Measurements from ENCODE around the gene OR1E2. TPM values are rescaled to one million over a fixed set of nuclear protein-coding genes. Genes with fewer than 3 reads are reported as not detected.
"Not testable (repeated sequence)": the region's sequence is repeated elsewhere in the genome, so short reads cannot be mapped to it uniquely, and the experiment has no call there.

The OR1E2 gene
- total RNA-seq, 1 donor from 2014 or later, result not detected

DNA sequence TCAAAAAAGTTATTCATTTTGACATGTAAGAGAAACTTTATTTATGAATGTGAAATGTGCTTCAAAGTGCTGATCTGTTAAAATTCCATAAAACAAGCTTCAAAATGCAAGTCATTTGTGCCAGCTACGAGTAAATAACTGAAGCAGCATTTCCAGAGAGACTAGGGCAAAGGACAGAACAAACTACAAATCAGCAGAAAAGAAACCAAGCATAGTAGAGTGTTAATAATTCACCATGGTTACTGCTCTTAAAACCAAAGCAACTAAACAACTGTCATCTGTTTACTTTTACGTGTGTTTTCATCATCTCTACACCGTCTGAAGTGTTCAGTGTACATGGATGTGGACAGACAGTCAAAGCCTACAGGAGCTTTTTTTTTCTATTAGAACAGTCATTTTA lies 40.6 kb upstream of the OR1E2 start:
- H3K4me3 Mint-ChIP-seq, result no peak overlapping the region
- no peak for TF ChIP-seq CTCF (conservative IDR thresholded peaks at IDR 0.05)
- H3K36me3 Mint-ChIP-seq (ENCODE audit: low read depth), result no peaks in the 10 kb centered on the region
- peaks cover 2% of the 10 kb centered on the region for H3K9me3 Mint-ChIP-seq
- no peak for DNase-seq (ENCODE audit: low read depth, low spot score)
- H3K27me3 Mint-ChIP-seq (ENCODE audit: low read depth), result no peaks in the 10 kb centered on the region
- no peak overlapping the region for H3K27ac Mint-ChIP-seq (ENCODE audit: unreplicated experiment)
- H3K4me1 Mint-ChIP-seq, result peaks cover 27% of the 10 kb centered on the region

- DNase-seq (ENCODE audit: low read depth, low spot score), result no peak
- H3K4me3 Mint-ChIP-seq, result no peak overlapping the region
- TF ChIP-seq CTCF (conservative IDR thresholded peaks at IDR 0.05), result no peak
- peaks cover 27% of the 10 kb centered on the region for H3K4me1 Mint-ChIP-seq
- H3K9me3 Mint-ChIP-seq, result peaks cover 2% of the 10 kb centered on the region
- no peak overlapping the region for H3K27ac Mint-ChIP-seq (ENCODE audit: unreplicated experiment)
- H3K27me3 Mint-ChIP-seq (ENCODE audit: low read depth), result no peaks in the 10 kb centered on the region
- no peaks in the 10 kb centered on the region for H3K36me3 Mint-ChIP-seq (ENCODE audit: low read depth)
Measured at GRCh38 chr17:3472137-3472536, 38.5 kb upstream of the OR1E2 start.

GRCh38 chr17:3471599-3471998 lies 38.0 kb upstream of the OR1E2 start, which contains the start of gene SPATA22:
Gene SPATA22 (minus strand): TSS chr17:3471819. CDS start chr17:3469325, 2,494 bp downstream.
- Mint-ChIP-seq H3K36me3 (ENCODE audit: low read depth) (no peaks in the 10 kb centered on the region), H3K9me3 (peaks cover 2% of the 10 kb centered on the region), H3K27me3 (ENCODE audit: low read depth) (no peaks in the 10 kb centered on the region), H3K4me1 (peaks cover 29% of the 10 kb centered on the region), H3K4me3 (no peak within 1 kb of the TSS), H3K27ac (ENCODE audit: unreplicated experiment) (no peak within 1 kb of the TSS)
- no peak for DNase-seq (ENCODE audit: low read depth, low spot score)
- TF ChIP-seq CTCF (conservative IDR thresholded peaks at IDR 0.05), result no peak

- no peak for TF ChIP-seq CTCF (conservative IDR thresholded peaks at IDR 0.05)
- H3K4me1 Mint-ChIP-seq, result peaks cover 15% of the 10 kb centered on the region
- H3K27ac Mint-ChIP-seq (ENCODE audit: unreplicated experiment), result no peak overlapping the region
- H3K9me3 Mint-ChIP-seq, result peaks cover 2% of the 10 kb centered on the region
- no peak overlapping the region for H3K4me3 Mint-ChIP-seq
- H3K27me3 Mint-ChIP-seq (ENCODE audit: low read depth), result no peaks in the 10 kb centered on the region
- no peaks in the 10 kb centered on the region for H3K36me3 Mint-ChIP-seq (ENCODE audit: low read depth)
- no peak for DNase-seq (ENCODE audit: low read depth, low spot score)
Measured at GRCh38 chr17:3469529-3469928, 35.9 kb upstream of the OR1E2 start.

DNA sequence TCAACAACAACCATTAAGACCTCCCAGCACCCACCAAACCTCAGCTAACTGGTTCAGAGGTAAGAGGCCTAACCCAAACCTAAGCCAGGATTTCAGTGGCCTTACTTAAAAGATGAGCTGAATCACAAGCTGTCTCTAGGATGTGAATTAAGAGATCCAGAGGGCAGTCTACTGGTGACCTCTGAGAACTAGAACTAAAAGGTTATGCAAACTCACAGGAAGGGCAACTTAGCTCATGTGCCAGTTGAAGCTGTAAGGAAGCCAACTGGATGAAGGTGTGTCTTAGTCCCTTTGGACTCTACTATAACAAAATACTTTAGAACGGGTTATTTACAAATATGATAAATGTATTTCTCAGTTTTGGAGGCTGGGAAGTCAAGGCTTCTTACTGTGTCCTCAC lies 32.7 kb upstream of the OR1E2 start:
- not testable (repeated sequence) for H3K4me3 Mint-ChIP-seq; H3K4me1 Mint-ChIP-seq; DNase-seq (ENCODE audit: low read depth, low spot score); H3K36me3 Mint-ChIP-seq (ENCODE audit: low read depth); H3K27ac Mint-ChIP-seq (ENCODE audit: unreplicated experiment); H3K9me3 Mint-ChIP-seq; H3K27me3 Mint-ChIP-seq (ENCODE audit: low read depth)

DNA sequence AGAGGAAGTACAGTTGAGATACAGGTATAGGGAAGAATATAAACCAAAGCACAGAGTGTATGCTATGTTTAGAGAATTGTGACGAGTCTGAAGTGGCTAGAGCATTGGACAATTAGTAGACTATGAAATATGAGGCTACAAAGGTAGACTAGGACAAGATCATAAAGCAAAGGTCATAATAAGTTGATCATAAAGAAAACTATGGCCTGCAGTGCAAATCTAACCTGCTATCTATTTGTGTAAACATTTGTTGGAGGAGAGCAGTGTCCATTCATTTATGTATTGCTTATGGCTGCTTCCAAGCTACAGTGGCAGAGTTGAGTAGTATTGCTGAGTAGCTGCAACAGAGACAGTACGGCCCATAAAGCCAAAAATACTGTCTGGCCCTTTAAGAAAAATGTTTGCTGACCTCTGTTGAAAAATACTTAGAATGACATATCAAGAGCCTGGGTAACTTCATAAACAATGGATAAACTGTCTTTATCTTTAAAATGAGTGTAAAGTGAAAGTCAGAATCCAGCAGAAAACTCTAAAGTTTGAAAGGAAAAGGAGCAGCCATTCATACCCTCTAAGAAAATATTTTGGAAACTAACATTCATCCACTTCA lies 14.5 kb upstream of the OR1E2 start:
- no peak for TF ChIP-seq CTCF (conservative IDR thresholded peaks at IDR 0.05)
- Mint-ChIP-seq H3K9me3 (peaks cover 3% of the 10 kb centered on the region), H3K27me3 (ENCODE audit: low read depth) (peaks cover 17% of the 10 kb centered on the region), H3K27ac (ENCODE audit: unreplicated experiment) (no peak overlapping the region), H3K4me1 (no peaks in the 10 kb centered on the region), H3K4me3 (no peak overlapping the region), H3K36me3 (ENCODE audit: low read depth) (no peaks in the 10 kb centered on the region)
- no peak for DNase-seq (ENCODE audit: low read depth, low spot score)

All from neural crest cell (in vitro differentiated cells).